Measurements from ENCODE around the gene ARSI. TPM values are rescaled to one million over a fixed set of nuclear protein-coding genes. Genes with fewer than 3 reads are reported as not detected.
"Not testable (repeated sequence)": the region's sequence is repeated elsewhere in the genome, so short reads cannot be mapped to it uniquely, and the experiment has no call there.

Gene ARSI
- total and polyA plus RNA-seq, 9 donors = 6.3 to 11.7 (median 9.4) TPM

GRCh38 chr5:150249744-150250143 is 53.0 kb downstream of the ARSI start:
- Histone ChIP-seq H3K27me3 (ENCODE audit: control insufficient read depth, insufficient read depth, low read length) (no peaks in the 10 kb centered on the region), H3K4me1 (ENCODE audit: control insufficient read depth, insufficient read depth, low read length) (peaks cover 32% of the 10 kb centered on the region), H3K36me3 (ENCODE audit: control insufficient read depth, insufficient read depth, low read length) (no peaks in the 10 kb centered on the region), H3K4me3 (ENCODE audit: low read length) (no peak overlapping the region), H3K27ac (ENCODE audit: low read length) (no peak overlapping the region), H3K9me3 (replicated peaks; ENCODE audit: control insufficient read depth, low read depth, low read length) (no peaks in the 10 kb centered on the region)
- no peak for DNase-seq
- 64% methylated on average over 3 of the region's 5 CpGs for WGBS (ENCODE audit: insufficient coverage)

GRCh38 chr5:150248946-150249345 is 53.8 kb downstream of the ARSI start:
- Histone ChIP-seq H3K27ac (ENCODE audit: low read length) (no peak overlapping the region), H3K9me3 (replicated peaks; ENCODE audit: control insufficient read depth, low read depth, low read length) (no peaks in the 10 kb centered on the region), H3K27me3 (ENCODE audit: control insufficient read depth, insufficient read depth, low read length) (no peaks in the 10 kb centered on the region), H3K4me3 (ENCODE audit: low read length) (no peak overlapping the region), H3K4me1 (ENCODE audit: control insufficient read depth, insufficient read depth, low read length) (peaks cover 33% of the 10 kb centered on the region), H3K36me3 (ENCODE audit: control insufficient read depth, insufficient read depth, low read length) (no peaks in the 10 kb centered on the region)
- 80% methylated on average over 1 of the region's 3 CpGs for WGBS (ENCODE audit: insufficient coverage)
- DNase-seq = no peak

GRCh38 chr5:150248493-150248892 is 54.2 kb downstream of the ARSI start:
- H3K4me1 ChIP-seq (ENCODE audit: control insufficient read depth, insufficient read depth, low read length) = peaks cover 33% of the 10 kb centered on the region
- H3K27me3 ChIP-seq (ENCODE audit: control insufficient read depth, insufficient read depth, low read length); H3K36me3 ChIP-seq (ENCODE audit: control insufficient read depth, insufficient read depth, low read length); H3K4me3 ChIP-seq (ENCODE audit: low read length); H3K9me3 ChIP-seq (replicated peaks; ENCODE audit: control insufficient read depth, low read depth, low read length); H3K27ac ChIP-seq (ENCODE audit: low read length); DNase-seq: not testable (repeated sequence)
- WGBS (ENCODE audit: insufficient coverage) = 100% methylated on average over 2 of the region's 6 CpGs

- Histone ChIP-seq H3K4me3 (ENCODE audit: low read length) (no peak overlapping the region), H3K36me3 (ENCODE audit: control insufficient read depth, insufficient read depth, low read length) (no peaks in the 10 kb centered on the region), H3K27me3 (ENCODE audit: control insufficient read depth, insufficient read depth, low read length) (no peaks in the 10 kb centered on the region), H3K9me3 (replicated peaks; ENCODE audit: control insufficient read depth, low read depth, low read length) (no peaks in the 10 kb centered on the region), H3K27ac (ENCODE audit: low read length) (peak overlapping the region; percentile 94), H3K4me1 (ENCODE audit: control insufficient read depth, insufficient read depth, low read length) (peaks cover 39% of the 10 kb centered on the region)
- no peak for DNase-seq
- 93% methylated on average over 8 of the region's 9 CpGs for WGBS (ENCODE audit: insufficient coverage)
Observed at GRCh38 chr5:150247726-150248125, 55.0 kb downstream of the ARSI start.

- H3K36me3 ChIP-seq (ENCODE audit: control insufficient read depth, insufficient read depth, low read length) = no peaks in the 10 kb centered on the region
- DNase-seq = peak; percentile 47
- peak overlapping the region; percentile 94 for H3K27ac ChIP-seq (ENCODE audit: low read length)
- 57% methylated on average over 4 of the region's 5 CpGs for WGBS (ENCODE audit: insufficient coverage)
- H3K4me1 ChIP-seq (ENCODE audit: control insufficient read depth, insufficient read depth, low read length) = peaks cover 47% of the 10 kb centered on the region
- no peaks in the 10 kb centered on the region for H3K9me3 ChIP-seq (replicated peaks; ENCODE audit: control insufficient read depth, low read depth, low read length)
- no peak overlapping the region for H3K4me3 ChIP-seq (ENCODE audit: low read length)
- H3K27me3 ChIP-seq (ENCODE audit: control insufficient read depth, insufficient read depth, low read length) = peaks cover 2% of the 10 kb centered on the region
Observed at GRCh38 chr5:150246835-150247234, 55.9 kb downstream of the ARSI start.

- Histone ChIP-seq H3K27ac (ENCODE audit: low read length) (peak overlapping the region; percentile 94), H3K27me3 (ENCODE audit: control insufficient read depth, insufficient read depth, low read length) (peaks cover 2% of the 10 kb centered on the region), H3K4me3 (ENCODE audit: low read length) (no peak overlapping the region), H3K4me1 (ENCODE audit: control insufficient read depth, insufficient read depth, low read length) (peaks cover 51% of the 10 kb centered on the region), H3K36me3 (ENCODE audit: control insufficient read depth, insufficient read depth, low read length) (no peaks in the 10 kb centered on the region), H3K9me3 (replicated peaks; ENCODE audit: control insufficient read depth, low read depth, low read length) (no peaks in the 10 kb centered on the region)
- WGBS (ENCODE audit: insufficient coverage) = 66% methylated on average over 2 of the region's 5 CpGs
- peak; percentile 46 for DNase-seq
Observed at GRCh38 chr5:150246429-150246828, 56.3 kb downstream of the ARSI start.

Other genes with a start within 250 kb of the ARSI start
- gene CSF1R, start 216.4 kb downstream of the ARSI start, total RNA-seq = 9.2 TPM
- gene CSF1R, start 216.4 kb downstream of the ARSI start, polyA plus RNA-seq (ENCODE audit: insufficient read depth in 1 of 8, insufficient read length in 8 of 8, low replicate concordance in 1 of 8) = 10 to 100 TPM; 20.3 to 34.5 (median 27.6) TPM
- gene PDGFRB, start 147.1 kb downstream of the ARSI start, total RNA-seq = 109 TPM
- gene PDGFRB, start 147.1 kb downstream of the ARSI start, polyA plus RNA-seq (ENCODE audit: insufficient read depth in 1 of 8, insufficient read length in 8 of 8, low replicate concordance in 1 of 8) = 100 to 1,000 TPM; 111 to 152 (median 129) TPM
- gene CDX1, start 136.1 kb downstream of the ARSI start, total RNA-seq = 0.27 TPM
- gene CDX1, start 136.1 kb downstream of the ARSI start, polyA plus RNA-seq (ENCODE audit: insufficient read depth in 1 of 8, insufficient read length in 8 of 8, low replicate concordance in 1 of 8) = 1 to 10 TPM in 2 of 8 donors, under 1 TPM in 6; 0.12 to 6.0 (median 0.33) TPM
- gene SLC6A7, start 112.8 kb downstream of the ARSI start, total RNA-seq = 0.35 TPM
- gene SLC6A7, start 112.8 kb downstream of the ARSI start, polyA plus RNA-seq (ENCODE audit: insufficient read depth in 1 of 8, insufficient read length in 8 of 8, low replicate concordance in 1 of 8) = 1 to 10 TPM in 2 of 8 donors, under 1 TPM in 6; 0.31 to 1.3 (median 0.76) TPM
- 48.8 TPM for gene CAMK2A, start 13.1 kb downstream of the ARSI start, total RNA-seq
- 10 to 100 TPM; 38.5 to 79.9 (median 62.0) TPM for gene CAMK2A, start 13.1 kb downstream of the ARSI start, polyA plus RNA-seq (ENCODE audit: insufficient read depth in 1 of 8, insufficient read length in 8 of 8, low replicate concordance in 1 of 8)
- gene TCOF1, start 54.8 kb upstream of the ARSI start, total RNA-seq = 12.6 TPM
- gene TCOF1, start 54.8 kb upstream of the ARSI start, polyA plus RNA-seq (ENCODE audit: insufficient read depth in 1 of 8, insufficient read length in 8 of 8, low replicate concordance in 1 of 8) = 10 to 100 TPM; 21.7 to 26.1 (median 23.5) TPM
- gene CD74, start 110.0 kb upstream of the ARSI start, total RNA-seq = 50.2 TPM
- 100 to 1,000 TPM in 1 of 8 donors, 10 to 100 TPM in 7; 53.9 to 104 (median 75.4) TPM for gene CD74, start 110.0 kb upstream of the ARSI start, polyA plus RNA-seq (ENCODE audit: insufficient read depth in 1 of 8, insufficient read length in 8 of 8, low replicate concordance in 1 of 8)
- gene RPS14, start 146.8 kb upstream of the ARSI start, total RNA-seq = 5,452 TPM
- 1,000 to 10,000 TPM; 2,422 to 3,180 (median 2,849) TPM for gene RPS14, start 146.8 kb upstream of the ARSI start, polyA plus RNA-seq (ENCODE audit: insufficient read depth in 1 of 8, insufficient read length in 8 of 8, low replicate concordance in 1 of 8)
- 24.4 TPM for gene NDST1, start 205.2 kb upstream of the ARSI start, total RNA-seq
- 10 to 100 TPM; 37.6 to 71.2 (median 53.6) TPM for gene NDST1, start 205.2 kb upstream of the ARSI start, polyA plus RNA-seq (ENCODE audit: insufficient read depth in 1 of 8, insufficient read length in 8 of 8, low replicate concordance in 1 of 8)

Measured in muscle of leg (tissue), 11 donors.